Measurements from ENCODE around the gene RAMACL. TPM values are rescaled to one million over a fixed set of nuclear protein-coding genes. Genes with fewer than 3 reads are reported as not detected.
"Not testable (repeated sequence)": the region's sequence is repeated elsewhere in the genome, so short reads cannot be mapped to it uniquely, and the experiment has no call there.

The RAMACL gene
- 1.6 and 1.9 TPM in 2 replicates for polyA plus RNA-seq
- polyA minus RNA-seq = 5.2 and 5.4 TPM in 2 replicates

DNA sequence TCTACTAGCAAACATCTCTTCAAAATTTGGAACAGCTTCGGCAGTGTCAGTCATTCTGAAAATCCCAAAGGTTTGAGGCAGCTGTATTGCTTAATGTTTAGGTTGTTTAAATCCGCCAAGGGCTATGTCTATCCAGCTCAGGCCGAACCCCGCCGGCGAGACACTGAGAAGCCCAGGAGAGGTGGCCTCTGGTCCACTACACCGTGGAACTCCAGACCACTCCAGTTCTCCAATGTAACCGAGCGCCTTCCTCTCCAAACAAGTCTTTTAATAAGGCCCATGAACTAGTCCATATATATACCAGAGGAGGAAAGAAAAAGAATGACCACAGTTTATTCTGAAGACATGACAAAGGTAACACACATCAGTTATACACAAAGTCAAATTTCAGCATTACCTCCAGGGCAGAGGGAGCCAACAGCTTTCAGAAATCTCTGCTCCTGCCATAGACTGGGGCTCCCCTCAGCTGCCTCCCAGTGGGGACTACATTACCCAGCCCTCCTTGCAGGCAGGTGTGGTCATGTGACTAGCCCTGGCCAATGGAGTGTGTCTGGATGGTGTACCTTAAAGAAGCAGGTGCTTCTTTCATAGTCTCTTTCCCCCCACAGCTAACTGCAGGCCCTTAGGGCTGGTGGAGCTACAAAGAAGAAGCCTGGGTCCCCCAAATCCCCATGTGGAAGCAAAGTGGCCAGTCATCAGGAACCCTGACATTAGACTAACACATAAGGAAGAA is at the start of gene RAMACL:
TSS of gene RAMACL (minus strand) at position 255 of the 733 bp plus-strand sequence. CDS start at position 54, 201 bp downstream.
- H3K4me2 ChIP-seq (ENCODE audit: low read length) = no peak within 1 kb of the TSS
- no peak within 1 kb of the TSS for H3K9ac ChIP-seq (ENCODE audit: low read length)
- peaks cover 16% of the 10 kb centered on the region for H3K79me2 ChIP-seq (replicated peaks; ENCODE audit: insufficient read depth, low read length)
- no peaks in the 10 kb centered on the region for H4K20me1 ChIP-seq (ENCODE audit: insufficient read depth)
- H3K36me3 ChIP-seq (ENCODE audit: insufficient read depth, low read length) = no peaks in the 10 kb centered on the region
- H2AFZ ChIP-seq (ENCODE audit: low read depth, low read length) = no peak within 1 kb of the TSS
- H3F3A ChIP-seq (ENCODE audit: insufficient read depth, low read length, poor library complexity, severe bottlenecking) = no peaks in the 10 kb centered on the region
- no peaks in the 10 kb centered on the region for H3K27me3 ChIP-seq (ENCODE audit: insufficient read depth, low read depth, low read length)
- H3K9me3 ChIP-seq (ENCODE audit: low read length) = no peaks in the 10 kb centered on the region
- H3K4me3 ChIP-seq (ENCODE audit: low read length) = no peak within 1 kb of the TSS
- TF ChIP-seq TAF1 (IDR thresholded peaks at IDR 0.05; ENCODE audit: low read depth) (no peak), SMC3 (conservative IDR thresholded peaks at IDR 0.05; ENCODE audit: poor library complexity) (no peak), EZH2 (IDR thresholded peaks at IDR 0.05; ENCODE audit: borderline replicate concordance, insufficient read depth, low read length, poor library complexity, severe bottlenecking) (no peak), POLR2AphosphoS5 (IDR thresholded peaks at IDR 0.05) (no peak), RAD21 (conservative IDR thresholded peaks at IDR 0.05) (no peak)
- H3K9me2 ChIP-seq (ENCODE audit: insufficient read depth, low read length) = no peaks in the 10 kb centered on the region
- no peak within 1 kb of the TSS for H3K27ac ChIP-seq (ENCODE audit: low read length)

- Histone ChIP-seq H3K9me2 (ENCODE audit: insufficient read depth, low read length) (no peaks in the 10 kb centered on the region), H3K4me2 (ENCODE audit: low read length) (no peak overlapping the region), H3F3A (ENCODE audit: insufficient read depth, low read length, poor library complexity, severe bottlenecking) (no peaks in the 10 kb centered on the region), H3K79me2 (replicated peaks; ENCODE audit: insufficient read depth, low read length) (no peaks in the 10 kb centered on the region), H3K9ac (ENCODE audit: low read length) (no peak overlapping the region), H3K36me3 (ENCODE audit: insufficient read depth, low read length) (no peaks in the 10 kb centered on the region), H3K9me3 (ENCODE audit: low read length) (no peaks in the 10 kb centered on the region), H4K20me1 (ENCODE audit: insufficient read depth) (no peaks in the 10 kb centered on the region), H3K27ac (ENCODE audit: low read length) (no peak overlapping the region), H2AFZ (ENCODE audit: low read depth, low read length) (no peak overlapping the region), H3K4me3 (ENCODE audit: low read length) (no peak overlapping the region), H3K27me3 (ENCODE audit: insufficient read depth, low read depth, low read length) (no peaks in the 10 kb centered on the region)
- TF ChIP-seq RAD21 (conservative IDR thresholded peaks at IDR 0.05) = no peak
Observed at GRCh38 chr6:166635013-166635970, 48.8 kb upstream of the RAMACL start.

DNA sequence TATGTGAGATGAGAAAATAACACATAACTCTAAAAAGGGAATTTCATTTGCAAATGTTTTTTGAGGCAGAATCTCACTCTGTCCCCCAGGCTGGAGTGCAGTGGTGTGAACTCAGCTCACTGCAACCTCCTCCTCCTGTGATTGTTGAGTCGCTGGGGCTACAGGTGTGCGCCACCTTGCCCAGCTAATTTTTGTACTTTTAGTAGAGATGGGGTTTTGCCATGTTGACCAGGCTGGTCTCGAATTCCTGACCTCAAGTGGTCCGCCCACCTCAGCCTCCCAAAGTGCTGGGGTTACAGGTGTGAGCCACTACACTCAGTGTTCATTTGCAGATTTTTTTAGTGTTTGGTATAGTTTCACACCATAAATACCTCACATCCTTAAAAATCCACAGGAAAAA is 48.1 kb upstream of the RAMACL start:
- H3K27ac ChIP-seq (ENCODE audit: low read length); H3K9me2 ChIP-seq (ENCODE audit: insufficient read depth, low read length); H2AFZ ChIP-seq (ENCODE audit: low read depth, low read length); H3K9me3 ChIP-seq (ENCODE audit: low read length); H3K27me3 ChIP-seq (ENCODE audit: insufficient read depth, low read depth, low read length); H3F3A ChIP-seq (ENCODE audit: insufficient read depth, low read length, poor library complexity, severe bottlenecking); H3K9ac ChIP-seq (ENCODE audit: low read length); H3K79me2 ChIP-seq (replicated peaks; ENCODE audit: insufficient read depth, low read length); H3K36me3 ChIP-seq (ENCODE audit: insufficient read depth, low read length); H3K4me2 ChIP-seq (ENCODE audit: low read length); H3K4me3 ChIP-seq (ENCODE audit: low read length); H4K20me1 ChIP-seq (ENCODE audit: insufficient read depth): not testable (repeated sequence)

GRCh38 chr6:166633732-166634535 is 47.5 kb upstream of the RAMACL start:
- Histone ChIP-seq H3K4me2 (ENCODE audit: low read length) (no peak overlapping the region), H3K27ac (ENCODE audit: low read length) (no peak overlapping the region), H3K27me3 (ENCODE audit: insufficient read depth, low read depth, low read length) (no peaks in the 10 kb centered on the region), H4K20me1 (ENCODE audit: insufficient read depth) (no peaks in the 10 kb centered on the region), H3K79me2 (replicated peaks; ENCODE audit: insufficient read depth, low read length) (no peaks in the 10 kb centered on the region), H3K9ac (ENCODE audit: low read length) (no peak overlapping the region), H2AFZ (ENCODE audit: low read depth, low read length) (no peak overlapping the region), H3K36me3 (ENCODE audit: insufficient read depth, low read length) (no peaks in the 10 kb centered on the region), H3K9me3 (ENCODE audit: low read length) (no peaks in the 10 kb centered on the region), H3K4me3 (ENCODE audit: low read length) (no peak overlapping the region), H3F3A (ENCODE audit: insufficient read depth, low read length, poor library complexity, severe bottlenecking) (no peaks in the 10 kb centered on the region), H3K9me2 (ENCODE audit: insufficient read depth, low read length) (no peaks in the 10 kb centered on the region)
- TF ChIP-seq, protein P1, sequence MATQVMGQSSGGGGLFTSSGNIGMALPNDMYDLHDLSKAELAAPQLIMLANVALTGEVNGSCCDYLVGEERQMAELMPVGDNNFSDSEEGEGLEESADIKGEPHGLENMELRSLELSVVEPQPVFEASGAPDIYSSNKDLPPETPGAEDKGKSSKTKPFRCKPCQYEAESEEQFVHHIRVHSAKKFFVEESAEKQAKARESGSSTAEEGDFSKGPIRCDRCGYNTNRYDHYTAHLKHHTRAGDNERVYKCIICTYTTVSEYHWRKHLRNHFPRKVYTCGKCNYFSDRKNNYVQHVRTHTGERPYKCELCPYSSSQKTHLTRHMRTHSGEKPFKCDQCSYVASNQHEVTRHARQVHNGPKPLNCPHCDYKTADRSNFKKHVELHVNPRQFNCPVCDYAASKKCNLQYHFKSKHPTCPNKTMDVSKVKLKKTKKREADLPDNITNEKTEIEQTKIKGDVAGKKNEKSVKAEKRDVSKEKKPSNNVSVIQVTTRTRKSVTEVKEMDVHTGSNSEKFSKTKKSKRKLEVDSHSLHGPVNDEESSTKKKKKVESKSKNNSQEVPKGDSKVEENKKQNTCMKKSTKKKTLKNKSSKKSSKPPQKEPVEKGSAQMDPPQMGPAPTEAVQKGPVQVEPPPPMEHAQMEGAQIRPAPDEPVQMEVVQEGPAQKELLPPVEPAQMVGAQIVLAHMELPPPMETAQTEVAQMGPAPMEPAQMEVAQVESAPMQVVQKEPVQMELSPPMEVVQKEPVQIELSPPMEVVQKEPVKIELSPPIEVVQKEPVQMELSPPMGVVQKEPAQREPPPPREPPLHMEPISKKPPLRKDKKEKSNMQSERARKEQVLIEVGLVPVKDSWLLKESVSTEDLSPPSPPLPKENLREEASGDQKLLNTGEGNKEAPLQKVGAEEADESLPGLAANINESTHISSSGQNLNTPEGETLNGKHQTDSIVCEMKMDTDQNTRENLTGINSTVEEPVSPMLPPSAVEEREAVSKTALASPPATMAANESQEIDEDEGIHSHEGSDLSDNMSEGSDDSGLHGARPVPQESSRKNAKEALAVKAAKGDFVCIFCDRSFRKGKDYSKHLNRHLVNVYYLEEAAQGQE (IDR thresholded peaks at IDR 0.05; ENCODE audit: borderline replicate concordance) = no peak
- TF ChIP-seq EZH2 (IDR thresholded peaks at IDR 0.05; ENCODE audit: borderline replicate concordance, insufficient read depth, low read length, poor library complexity, severe bottlenecking) = no peak
- TF ChIP-seq TAF1 (IDR thresholded peaks at IDR 0.05; ENCODE audit: low read depth) = no peak
- TF ChIP-seq POLR2AphosphoS5 (IDR thresholded peaks at IDR 0.05) = no peak
- TF ChIP-seq, protein P2, sequence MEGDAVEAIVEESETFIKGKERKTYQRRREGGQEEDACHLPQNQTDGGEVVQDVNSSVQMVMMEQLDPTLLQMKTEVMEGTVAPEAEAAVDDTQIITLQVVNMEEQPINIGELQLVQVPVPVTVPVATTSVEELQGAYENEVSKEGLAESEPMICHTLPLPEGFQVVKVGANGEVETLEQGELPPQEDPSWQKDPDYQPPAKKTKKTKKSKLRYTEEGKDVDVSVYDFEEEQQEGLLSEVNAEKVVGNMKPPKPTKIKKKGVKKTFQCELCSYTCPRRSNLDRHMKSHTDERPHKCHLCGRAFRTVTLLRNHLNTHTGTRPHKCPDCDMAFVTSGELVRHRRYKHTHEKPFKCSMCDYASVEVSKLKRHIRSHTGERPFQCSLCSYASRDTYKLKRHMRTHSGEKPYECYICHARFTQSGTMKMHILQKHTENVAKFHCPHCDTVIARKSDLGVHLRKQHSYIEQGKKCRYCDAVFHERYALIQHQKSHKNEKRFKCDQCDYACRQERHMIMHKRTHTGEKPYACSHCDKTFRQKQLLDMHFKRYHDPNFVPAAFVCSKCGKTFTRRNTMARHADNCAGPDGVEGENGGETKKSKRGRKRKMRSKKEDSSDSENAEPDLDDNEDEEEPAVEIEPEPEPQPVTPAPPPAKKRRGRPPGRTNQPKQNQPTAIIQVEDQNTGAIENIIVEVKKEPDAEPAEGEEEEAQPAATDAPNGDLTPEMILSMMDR (IDR thresholded peaks at IDR 0.05; ENCODE audit: poor library complexity, severe bottlenecking) = no peak
- TF ChIP-seq RAD21 (conservative IDR thresholded peaks at IDR 0.05) = no peak
- TF ChIP-seq EP300 (conservative IDR thresholded peaks at IDR 0.05; ENCODE audit: poor library complexity, severe bottlenecking) = no peak
- TF ChIP-seq SMC3 (conservative IDR thresholded peaks at IDR 0.05; ENCODE audit: poor library complexity) = no peak
